Neural cell (in vitro differentiated cells): ENCODE measurements around the gene SLFN12L. TPM values are rescaled to one million over a fixed set of nuclear protein-coding genes. Genes with fewer than 3 reads are reported as not detected.

Experiments used
- H2AFZ ChIP-seq: fragments of 200-600, 300-800 bp; sonication (generic), shearing (Covaris generic); 2 replicates; pipeline ENCODE4 v1.6.0; 2014; ENCODE audit warnings: low read depth, mild to moderate bottlenecking, antibody characterized with exemption, low read length, moderate library complexity
- H3F3A ChIP-seq: fragments of 200-600 bp; shearing (Covaris generic); 2 replicates; pipeline ENCODE4 v1.6.1; 2016; ENCODE audit warnings: mild to moderate bottlenecking, moderate library complexity, mixed read lengths, antibody characterized with exemption, low read length; ENCODE audit not compliant: insufficient read depth, poor library complexity, severe bottlenecking
- H3K27ac ChIP-seq: fragments of 200-600, 300-800 bp; sonication (generic), shearing (Covaris generic); 2 replicates; pipeline ENCODE4 v1.5.1; 2014; ENCODE audit warnings: mild to moderate bottlenecking, low read length, moderate library complexity
- H3K27me3 ChIP-seq: fragments of 300-800, 200-600 bp; sonication (generic), shearing (Covaris generic); 2 replicates; pipeline ENCODE4 v1.6.0; 2014; ENCODE audit warnings: mild to moderate bottlenecking, low read depth, low read length, moderate library complexity; ENCODE audit not compliant: insufficient read depth
- H3K36me3 ChIP-seq: fragments of 300-800, 200-600 bp; sonication (generic), shearing (Covaris generic); 2 replicates; pipeline ENCODE4 v1.5.1; 2014; ENCODE audit warnings: mild to moderate bottlenecking, antibody characterized with exemption, low read length, moderate library complexity; ENCODE audit not compliant: insufficient read depth
- H3K4me2 ChIP-seq: fragments of 300-800, 200-600 bp; sonication (generic), shearing (Covaris generic); 2 replicates; pipeline ENCODE4 v1.6.0; 2014; ENCODE audit warnings: mild to moderate bottlenecking, low read length
- H3K4me3 ChIP-seq: fragments of 300-800, 200-600 bp; sonication (generic), shearing (Covaris generic); 2 replicates; pipeline ENCODE4 v1.5.1; 2014; ENCODE audit warnings: mild to moderate bottlenecking, low read length, moderate library complexity
- H3K79me2 ChIP-seq: fragments of 200-600 bp; shearing (Covaris generic); replicated peaks from 2 replicates; pipeline ENCODE4 v1.6.0; 2014; ENCODE audit warnings: mild to moderate bottlenecking, low read length, moderate library complexity; ENCODE audit not compliant: insufficient read depth
- H3K9ac ChIP-seq: fragments of 300-800, 200-600 bp; sonication (generic), shearing (Covaris generic); 2 replicates; pipeline ENCODE4 v1.6.1; 2016; ENCODE audit warnings: mild to moderate bottlenecking, low read length, mixed read lengths
- H3K9me2 ChIP-seq: fragments of 200-600 bp; shearing (Covaris generic); 2 replicates; pipeline ENCODE4 v1.6.1; 2016; ENCODE audit warnings: mild to moderate bottlenecking, low read length, mixed read lengths; ENCODE audit not compliant: insufficient read depth
- H3K9me3 ChIP-seq: fragments of 200-600, 300-800 bp; sonication (generic), shearing (Covaris generic); 2 replicates; pipeline ENCODE4 v1.6.1; 2016; ENCODE audit warnings: mild to moderate bottlenecking, mixed run types, low read length, moderate library complexity, mixed read lengths
- H4K20me1 ChIP-seq: fragments of 200-600 bp; shearing (Covaris generic); 2 replicates; pipeline ENCODE4 v1.6.1; 2016; ENCODE audit warnings: mild to moderate bottlenecking, mixed run types; ENCODE audit not compliant: insufficient read depth
- EP300 ChIP-seq: fragments of 450-650 bp; conservative IDR thresholded peaks from 2 replicates; pipeline ENCODE4 v1.6.1; 2014; ENCODE audit warnings: antibody characterized with exemption, mild to moderate bottlenecking, moderate library complexity; ENCODE audit not compliant: poor library complexity, severe bottlenecking
- EZH2 ChIP-seq: fragments of 200-600, 300-800 bp; shearing (Covaris generic), sonication (generic); IDR thresholded peaks from 2 replicates; pipeline ENCODE4 v1.6.1; 2014; ENCODE audit warnings: antibody characterized with exemption, low read length, borderline replicate concordance, mild to moderate bottlenecking; ENCODE audit not compliant: insufficient read depth, poor library complexity, severe bottlenecking
- MXI1 ChIP-seq: fragments of 450-650 bp; conservative IDR thresholded peaks from 2 replicates; pipeline ENCODE4 v1.6.1; 2014; ENCODE audit warnings: antibody characterized with exemption, mild to moderate bottlenecking; ENCODE audit not compliant: poor library complexity, severe bottlenecking
- POLR2AphosphoS5 ChIP-seq: IDR thresholded peaks from 2 replicates; pipeline ENCODE4 v1.6.1; 2012
- RAD21 ChIP-seq: fragments of 450-650 bp; conservative IDR thresholded peaks from 2 replicates; pipeline ENCODE4 v1.6.1; 2014; ENCODE audit warnings: antibody characterized with exemption, mild to moderate bottlenecking, moderate library complexity
- SMC3 ChIP-seq: fragments of 450-650 bp; conservative IDR thresholded peaks from 2 replicates; pipeline ENCODE4 v1.6.1; 2014; ENCODE audit warnings: antibody characterized with exemption, mild to moderate bottlenecking, moderate library complexity; ENCODE audit not compliant: poor library complexity
- TAF1 ChIP-seq: IDR thresholded peaks from 2 replicates; pipeline ENCODE4 v1.6.1; 2012; ENCODE audit warnings: low read depth
- polyA plus RNA-seq: library from polyadenylated mRNA; depleted of rRNA; stranded (reverse); fragments of >200 nt; gene quantifications from 2 replicates; pipeline ENCODE4 v1.2.3, GENCODE V29; 2014
- TF ChIP-seq, protein P1 (sequence below): IDR thresholded peaks from 2 replicates; pipeline ENCODE4 v1.6.1; 2012; ENCODE audit warnings: borderline replicate concordance
- TF ChIP-seq, protein P2 (sequence below): fragments of 450-650 bp; IDR thresholded peaks from 2 replicates; pipeline ENCODE4 v1.5.1; 2014; ENCODE audit warnings: antibody characterized with exemption, mild to moderate bottlenecking, moderate library complexity; ENCODE audit not compliant: poor library complexity, severe bottlenecking

Gene SLFN12L
- polyA plus RNA-seq, 1 donor from 2014 or later: not detected

DNA sequence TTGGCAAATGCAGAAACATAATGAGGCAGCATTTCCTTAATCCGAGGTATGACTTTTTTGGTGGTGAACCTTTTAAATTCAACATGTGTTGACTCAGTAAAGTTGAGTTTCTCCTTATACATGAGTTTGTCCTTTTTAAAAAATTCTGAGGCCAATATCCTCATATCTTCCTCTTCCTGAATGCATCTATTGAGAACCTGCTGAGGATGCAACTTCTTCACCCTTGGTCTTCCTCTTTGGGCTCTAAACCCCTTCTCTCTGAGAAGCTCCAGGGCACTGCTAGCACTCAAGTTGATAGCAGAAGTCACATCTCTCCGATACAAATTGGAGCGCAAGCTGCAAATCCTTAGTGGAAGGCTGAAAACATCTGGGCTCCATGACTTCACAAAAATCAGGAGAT is 19.9 kb upstream of the SLFN12L start:
- H2AFZ ChIP-seq: no peak overlapping the region
- no peaks in the 10 kb centered on the region for H3K36me3 ChIP-seq
- H4K20me1 ChIP-seq: no peaks in the 10 kb centered on the region
- H3K4me3 ChIP-seq: no peak overlapping the region
- H3K9me3 ChIP-seq: no peaks in the 10 kb centered on the region
- H3F3A ChIP-seq: no peaks in the 10 kb centered on the region
- H3K4me2 ChIP-seq: no peak overlapping the region
- TF ChIP-seq, protein P1, sequence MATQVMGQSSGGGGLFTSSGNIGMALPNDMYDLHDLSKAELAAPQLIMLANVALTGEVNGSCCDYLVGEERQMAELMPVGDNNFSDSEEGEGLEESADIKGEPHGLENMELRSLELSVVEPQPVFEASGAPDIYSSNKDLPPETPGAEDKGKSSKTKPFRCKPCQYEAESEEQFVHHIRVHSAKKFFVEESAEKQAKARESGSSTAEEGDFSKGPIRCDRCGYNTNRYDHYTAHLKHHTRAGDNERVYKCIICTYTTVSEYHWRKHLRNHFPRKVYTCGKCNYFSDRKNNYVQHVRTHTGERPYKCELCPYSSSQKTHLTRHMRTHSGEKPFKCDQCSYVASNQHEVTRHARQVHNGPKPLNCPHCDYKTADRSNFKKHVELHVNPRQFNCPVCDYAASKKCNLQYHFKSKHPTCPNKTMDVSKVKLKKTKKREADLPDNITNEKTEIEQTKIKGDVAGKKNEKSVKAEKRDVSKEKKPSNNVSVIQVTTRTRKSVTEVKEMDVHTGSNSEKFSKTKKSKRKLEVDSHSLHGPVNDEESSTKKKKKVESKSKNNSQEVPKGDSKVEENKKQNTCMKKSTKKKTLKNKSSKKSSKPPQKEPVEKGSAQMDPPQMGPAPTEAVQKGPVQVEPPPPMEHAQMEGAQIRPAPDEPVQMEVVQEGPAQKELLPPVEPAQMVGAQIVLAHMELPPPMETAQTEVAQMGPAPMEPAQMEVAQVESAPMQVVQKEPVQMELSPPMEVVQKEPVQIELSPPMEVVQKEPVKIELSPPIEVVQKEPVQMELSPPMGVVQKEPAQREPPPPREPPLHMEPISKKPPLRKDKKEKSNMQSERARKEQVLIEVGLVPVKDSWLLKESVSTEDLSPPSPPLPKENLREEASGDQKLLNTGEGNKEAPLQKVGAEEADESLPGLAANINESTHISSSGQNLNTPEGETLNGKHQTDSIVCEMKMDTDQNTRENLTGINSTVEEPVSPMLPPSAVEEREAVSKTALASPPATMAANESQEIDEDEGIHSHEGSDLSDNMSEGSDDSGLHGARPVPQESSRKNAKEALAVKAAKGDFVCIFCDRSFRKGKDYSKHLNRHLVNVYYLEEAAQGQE: no peak
- TF ChIP-seq TAF1 (no peak), MXI1 (no peak), EZH2 (no peak), RAD21 (no peak), SMC3 (no peak), EP300 (no peak), POLR2AphosphoS5 (no peak)
- TF ChIP-seq, protein P2, sequence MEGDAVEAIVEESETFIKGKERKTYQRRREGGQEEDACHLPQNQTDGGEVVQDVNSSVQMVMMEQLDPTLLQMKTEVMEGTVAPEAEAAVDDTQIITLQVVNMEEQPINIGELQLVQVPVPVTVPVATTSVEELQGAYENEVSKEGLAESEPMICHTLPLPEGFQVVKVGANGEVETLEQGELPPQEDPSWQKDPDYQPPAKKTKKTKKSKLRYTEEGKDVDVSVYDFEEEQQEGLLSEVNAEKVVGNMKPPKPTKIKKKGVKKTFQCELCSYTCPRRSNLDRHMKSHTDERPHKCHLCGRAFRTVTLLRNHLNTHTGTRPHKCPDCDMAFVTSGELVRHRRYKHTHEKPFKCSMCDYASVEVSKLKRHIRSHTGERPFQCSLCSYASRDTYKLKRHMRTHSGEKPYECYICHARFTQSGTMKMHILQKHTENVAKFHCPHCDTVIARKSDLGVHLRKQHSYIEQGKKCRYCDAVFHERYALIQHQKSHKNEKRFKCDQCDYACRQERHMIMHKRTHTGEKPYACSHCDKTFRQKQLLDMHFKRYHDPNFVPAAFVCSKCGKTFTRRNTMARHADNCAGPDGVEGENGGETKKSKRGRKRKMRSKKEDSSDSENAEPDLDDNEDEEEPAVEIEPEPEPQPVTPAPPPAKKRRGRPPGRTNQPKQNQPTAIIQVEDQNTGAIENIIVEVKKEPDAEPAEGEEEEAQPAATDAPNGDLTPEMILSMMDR: no peak
- H3K27me3 ChIP-seq: peaks cover 6% of the 10 kb centered on the region
- H3K79me2 ChIP-seq: no peaks in the 10 kb centered on the region
- H3K9me2 ChIP-seq: no peaks in the 10 kb centered on the region
- H3K9ac ChIP-seq: no peak overlapping the region
- no peak overlapping the region for H3K27ac ChIP-seq

DNA sequence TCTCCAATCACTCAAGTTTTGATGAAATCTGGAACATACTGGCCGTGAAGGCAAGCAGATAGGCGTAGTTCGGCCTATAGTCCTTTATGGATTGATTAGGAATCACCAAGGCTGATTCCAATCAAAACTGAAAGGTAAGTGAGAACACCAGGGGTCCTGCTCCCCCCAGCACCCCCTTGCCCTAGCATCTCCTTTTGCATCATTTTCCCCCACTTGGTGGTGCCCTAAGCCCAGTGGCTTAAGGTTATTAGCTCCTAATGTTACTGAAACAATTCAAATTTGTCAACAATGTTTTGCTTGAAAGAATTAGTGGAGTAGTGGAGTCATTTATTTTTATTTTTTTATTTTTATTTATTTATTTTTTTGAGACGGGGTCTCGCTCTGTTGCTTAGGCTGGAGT is 18.2 kb upstream of the SLFN12L start:
- Histone ChIP-seq H4K20me1 (no peaks in the 10 kb centered on the region), H3K4me2 (no peak overlapping the region), H2AFZ (no peak overlapping the region), H3K9ac (no peak overlapping the region), H3K36me3 (no peaks in the 10 kb centered on the region), H3K4me3 (no peak overlapping the region), H3K79me2 (no peaks in the 10 kb centered on the region), H3K27me3 (peaks cover 6% of the 10 kb centered on the region), H3K27ac (no peak overlapping the region), H3K9me2 (no peaks in the 10 kb centered on the region), H3K9me3 (no peaks in the 10 kb centered on the region), H3F3A (no peaks in the 10 kb centered on the region)
- no peak for TF ChIP-seq EP300
- no peak for TF ChIP-seq TAF1
- TF ChIP-seq, protein P2: no peak
- TF ChIP-seq, protein P1: no peak
- TF ChIP-seq SMC3: no peak
- TF ChIP-seq EZH2: no peak
- TF ChIP-seq MXI1: no peak
- TF ChIP-seq RAD21: no peak
- TF ChIP-seq POLR2AphosphoS5: no peak
